HCT116 (cell line): ENCODE measurements around the gene TUBA4B. TPM values are rescaled to one million over a fixed set of nuclear protein-coding genes. Genes with fewer than 3 reads are reported as not detected.
A peak's percentile ranks its signal among the peaks of the same experiment; 100 is the strongest.

Source experiments
- ATAC-seq: fragments of 200-7000 bp; cut with Tn5 transposase; 2 replicates; pipeline ENCODE4 v1.9.1; 2020; ENCODE audit warnings: mild to moderate bottlenecking, moderate library complexity
- BruUV-seq: library from RNA; stranded (reverse); fragments of 400-500 nt; replicated peaks from 2 replicates; lab custom pipeline; 2021; lab: Mats Ljungman, UMichigan
- CTCF ChIA-PET: fragments of 300-600 bp; sonication (Branson Sonifier 250); formaldehyde crosslinking; loops from one replicate; lab custom pipeline; 2021; ENCODE audit warnings: antibody characterized with exemption; lab: Charles Lee
- POLR2A ChIA-PET: fragments of 300-600, 350-600 bp; sonication (Branson Sonifier 250); formaldehyde crosslinking; loops from one replicate; lab custom pipeline; 2021; ENCODE audit warnings: antibody characterized with exemption; lab: Charles Lee
- RAD21 ChIA-PET, 2 experiments: fragments of 300-600 bp; sonication (Branson Sonifier 250); formaldehyde crosslinking; loops; one replicate each; lab custom pipeline; 2023; ENCODE audit warnings: low total read pairs in 2 of 2; ENCODE audit not compliant: uncharacterized antibody in 2 of 2, unreplicated experiment in 2 of 2, low non-redundant PET in 1 of 2; lab: Charles Lee
- DNase-seq: peaks from one replicate; pipeline ENCODE4 v3.0.0-alpha.2; 2010; ENCODE audit warnings: low read depth, low spot score
- H2AFZ ChIP-seq: fragments of 200-600 bp; shearing (Covaris generic), sonication (generic); 2 replicates; pipeline ENCODE4 v1.6.1; 2017; ENCODE audit warnings: low read depth, mixed run types, mixed read lengths, antibody characterized with exemption, low read length; ENCODE audit not compliant: poor library complexity, severe bottlenecking
- H3K27ac ChIP-seq: 2 replicates; pipeline ENCODE4 v1.5.1; 2012; ENCODE audit warnings: low read depth, low read length
- H3K27me3 ChIP-seq: fragments of 200-600 bp; sonication (generic); 2 replicates; pipeline ENCODE4 v1.6.1; 2016; ENCODE audit warnings: mixed run types, low read length, mixed read lengths; ENCODE audit not compliant: insufficient read depth
- H3K36me3 ChIP-seq, 2 experiments: fragments of 200-500 bp in 1 of 2; fragments of 200-600 bp in 1 of 2; sonication (Bioruptor generic) in 1 of 2; sonication (generic) in 1 of 2; 2 replicates each; pipeline versions ENCODE4 v1.5.1 to v1.6.1; 2014 to 2016; ENCODE audit warnings: low read length in 2 of 2, inconsistent platforms in 1 of 2, mixed read lengths in 1 of 2, mixed run types in 1 of 2; ENCODE audit not compliant: insufficient read depth in 2 of 2, control insufficient read depth in 1 of 2
- H3K4me1 ChIP-seq, 2 experiments: fragments of 200-600 bp in 1 of 2; sonication (generic) in 1 of 2; 2 replicates each; pipeline versions ENCODE4 v1.5.1 to v1.6.1; 2012 to 2017; ENCODE audit warnings: low read length in 2 of 2, inconsistent platforms in 1 of 2, mild to moderate bottlenecking in 1 of 2, mixed read lengths in 1 of 2, mixed run types in 1 of 2, moderate library complexity in 1 of 2; ENCODE audit not compliant: insufficient read depth in 2 of 2, control insufficient read depth in 1 of 2
- H3K4me2 ChIP-seq: fragments of 200-600 bp; sonication (generic); 2 replicates; pipeline ENCODE4 v1.6.1; 2017; ENCODE audit warnings: mixed run types, low read length, mixed read lengths
- H3K4me3 ChIP-seq, 2 experiments: fragments of 200-600 bp in 1 of 2; sonication (generic) in 1 of 2; replicated peaks in 1 of 2; 2 replicates each; pipeline ENCODE4 v1.5.1; 2011 to 2016; ENCODE audit warnings: low read length in 2 of 2, control low read depth in 1 of 2, low read depth in 1 of 2, mild to moderate bottlenecking in 1 of 2, mixed read lengths in 1 of 2, mixed run types in 1 of 2
- H3K79me2 ChIP-seq: fragments of 200-600 bp; sonication (generic); 2 replicates; pipeline ENCODE4 v1.6.1; 2017; ENCODE audit warnings: mild to moderate bottlenecking, mixed run types, low read length, moderate library complexity, mixed read lengths; ENCODE audit not compliant: insufficient read depth
- H3K9ac ChIP-seq: fragments of 200-600 bp; sonication (generic); 2 replicates; pipeline ENCODE4 v1.6.1; 2016; ENCODE audit warnings: low read length, mixed read lengths
- H3K9me2 ChIP-seq: fragments of 200-600 bp; sonication (generic), shearing (Covaris generic); 2 replicates; pipeline ENCODE4 v1.6.1; 2017; ENCODE audit warnings: mixed run types, mild to moderate bottlenecking, moderate library complexity; ENCODE audit not compliant: insufficient read depth
- H3K9me3 ChIP-seq, 2 experiments: fragments of 200-500 bp in 1 of 2; fragments of 200-600 bp in 1 of 2; sonication (Bioruptor generic) in 1 of 2; sonication (generic) in 1 of 2; 2 replicates each; pipeline ENCODE4 v1.6.1; 2014 to 2017; ENCODE audit warnings: low read length in 2 of 2, mixed read lengths in 2 of 2, inconsistent platforms in 1 of 2, low read depth in 1 of 2, mild to moderate bottlenecking in 1 of 2, mixed run types in 1 of 2, moderate library complexity in 1 of 2; ENCODE audit not compliant: control insufficient read depth in 1 of 2, insufficient read depth in 1 of 2
- H4K20me1 ChIP-seq: fragments of 200-600 bp; sonication (generic), shearing (Covaris generic); 2 replicates; pipeline ENCODE4 v1.6.1; 2017; ENCODE audit warnings: mixed run types, mild to moderate bottlenecking, moderate library complexity; ENCODE audit not compliant: insufficient read depth
- EZH2phosphoT487 ChIP-seq: fragments of 200-600 bp; IDR thresholded peaks from 2 replicates; pipeline ENCODE4 v1.6.1; 2018; ENCODE audit warnings: antibody characterized with exemption, borderline replicate concordance
- JUND ChIP-seq: IDR thresholded peaks from 2 replicates; pipeline ENCODE4 v1.6.1; 2012
- POLR2A ChIP-seq: IDR thresholded peaks from 2 replicates; pipeline ENCODE4 v1.7.0; 2011; ENCODE audit warnings: borderline replicate concordance; ENCODE audit not compliant: insufficient read depth, insufficient read length; ENCODE audit errors: extremely low read depth
- POLR2AphosphoS5 ChIP-seq: IDR thresholded peaks from 2 replicates; pipeline ENCODE4 v1.6.1; 2011; ENCODE audit warnings: mild to moderate bottlenecking, low read depth, low read length, moderate library complexity
- SIN3A ChIP-seq: IDR thresholded peaks from 2 replicates; pipeline ENCODE4 v1.6.1; 2012; ENCODE audit warnings: low read depth
- SP1 ChIP-seq: IDR thresholded peaks from 2 replicates; pipeline ENCODE4 v1.6.1; 2012; ENCODE audit warnings: low read depth
- ZFX ChIP-seq: fragments of 450-650 bp; IDR thresholded peaks from 2 replicates; pipeline ENCODE4 v1.6.1; 2017
- intact Hi-C: fragments of 100-400 bp; cut with micrococcal nuclease; formaldehyde crosslinking; loops from 2 replicates; pipeline ENCODE4 v1.10.0; 2022
- total RNA-seq: library from RNA; stranded (reverse); gene quantifications from one replicate; pipeline ENCODE4 v1.2.1, GENCODE V29; 2021; ENCODE audit not compliant: unreplicated experiment
- TF ChIP-seq, protein P1 (sequence below), 3 experiments: fragments of 200-600 bp in 1 of 3; sonication (generic) in 1 of 3; IDR thresholded peaks in 2 of 3; conservative IDR thresholded peaks in 1 of 3; 2 replicates each; pipeline ENCODE4 v1.5.1; 2012 to 2017; ENCODE audit warnings: low read depth in 2 of 3, low read length in 2 of 3, antibody characterized with exemption in 1 of 3, borderline replicate concordance in 1 of 3, control low read depth in 1 of 3, mild to moderate bottlenecking in 1 of 3, mixed read lengths in 1 of 3, mixed run types in 1 of 3, moderate library complexity in 1 of 3; ENCODE audit not compliant: insufficient read depth in 1 of 3
- TF ChIP-seq, protein P2 (sequence below): IDR thresholded peaks from 2 replicates; pipeline ENCODE4 v1.6.1; 2011; ENCODE audit warnings: mild to moderate bottlenecking, low read length, moderate library complexity; ENCODE audit not compliant: insufficient replicate concordance; ENCODE audit errors: extremely low read depth

The TUBA4B gene
- total RNA-seq, 1 experiment from 2014 or later, result not detected

DNA sequence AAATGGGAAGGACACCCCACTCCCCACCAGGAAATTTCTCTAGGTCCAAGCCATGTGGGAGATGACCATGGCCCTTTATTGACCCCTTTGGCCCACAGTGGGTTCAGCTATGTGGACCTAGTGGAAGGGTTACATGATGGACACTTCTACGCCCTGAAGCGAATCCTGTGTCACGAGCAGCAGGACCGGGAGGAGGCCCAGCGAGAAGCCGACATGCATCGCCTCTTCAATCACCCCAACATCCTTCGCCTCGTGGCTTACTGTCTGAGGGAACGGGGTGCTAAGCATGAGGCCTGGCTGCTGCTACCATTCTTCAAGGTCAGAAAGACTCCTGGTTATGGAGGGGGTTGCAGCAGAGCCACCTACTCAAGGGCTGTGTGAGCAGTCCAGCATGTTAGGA is 6.5 kb upstream of the TUBA4B start:
- ChIA-PET POLR2A (interaction anchor here (2.5 kb wide), 1 partner anchor 18 kb away, joined by 7 read pairs; the partner anchor contains the start of genes ANKZF1 and ATG9A), CTCF (interaction anchor here (1.0 to 2.6 kb wide), 3 partner anchors 33 to 349 kb away, joined by 3 to 19 read pairs (median 3); partner anchors contain the start of gene DNAJB2), RAD21 (no interaction called here)
- H3K36me3 ChIP-seq, result peaks cover 3 to 5% of the 10 kb centered on the region in 2 experiments; a peak in 2 of 4 replicates
- intact Hi-C loops, result no loop called here
- H3K9me3 ChIP-seq, result no peaks in the 10 kb centered on the region
- peaks cover 17% of the 10 kb centered on the region; the same call in 1 of the 2 replicates for H3K79me2 ChIP-seq
- no peak overlapping the region for H3K27ac ChIP-seq
- no peak for ATAC-seq
- no TSS peak for BruUV-seq
- H3K4me3 ChIP-seq, result peak overlapping the region; percentile 80 to 96
- H4K20me1 ChIP-seq, result no peaks in the 10 kb centered on the region
- TF ChIP-seq, protein P1, sequence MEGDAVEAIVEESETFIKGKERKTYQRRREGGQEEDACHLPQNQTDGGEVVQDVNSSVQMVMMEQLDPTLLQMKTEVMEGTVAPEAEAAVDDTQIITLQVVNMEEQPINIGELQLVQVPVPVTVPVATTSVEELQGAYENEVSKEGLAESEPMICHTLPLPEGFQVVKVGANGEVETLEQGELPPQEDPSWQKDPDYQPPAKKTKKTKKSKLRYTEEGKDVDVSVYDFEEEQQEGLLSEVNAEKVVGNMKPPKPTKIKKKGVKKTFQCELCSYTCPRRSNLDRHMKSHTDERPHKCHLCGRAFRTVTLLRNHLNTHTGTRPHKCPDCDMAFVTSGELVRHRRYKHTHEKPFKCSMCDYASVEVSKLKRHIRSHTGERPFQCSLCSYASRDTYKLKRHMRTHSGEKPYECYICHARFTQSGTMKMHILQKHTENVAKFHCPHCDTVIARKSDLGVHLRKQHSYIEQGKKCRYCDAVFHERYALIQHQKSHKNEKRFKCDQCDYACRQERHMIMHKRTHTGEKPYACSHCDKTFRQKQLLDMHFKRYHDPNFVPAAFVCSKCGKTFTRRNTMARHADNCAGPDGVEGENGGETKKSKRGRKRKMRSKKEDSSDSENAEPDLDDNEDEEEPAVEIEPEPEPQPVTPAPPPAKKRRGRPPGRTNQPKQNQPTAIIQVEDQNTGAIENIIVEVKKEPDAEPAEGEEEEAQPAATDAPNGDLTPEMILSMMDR (IDR thresholded peaks at IDR 0.05 in 2 of 3, conservative IDR thresholded peaks at IDR 0.05 in 1 of 3; ENCODE audit: borderline replicate concordance in 1 of 3, insufficient read depth in 1 of 3, low read depth in 2 of 3, low read length in 2 of 3), result no peak
- TF ChIP-seq ZFX (no peak), EZH2phosphoT487 (no peak), SIN3A (no peak), SP1 (no peak), POLR2AphosphoS5 (no peak), POLR2A (no peak), JUND (no peak)
- TF ChIP-seq, protein P2, sequence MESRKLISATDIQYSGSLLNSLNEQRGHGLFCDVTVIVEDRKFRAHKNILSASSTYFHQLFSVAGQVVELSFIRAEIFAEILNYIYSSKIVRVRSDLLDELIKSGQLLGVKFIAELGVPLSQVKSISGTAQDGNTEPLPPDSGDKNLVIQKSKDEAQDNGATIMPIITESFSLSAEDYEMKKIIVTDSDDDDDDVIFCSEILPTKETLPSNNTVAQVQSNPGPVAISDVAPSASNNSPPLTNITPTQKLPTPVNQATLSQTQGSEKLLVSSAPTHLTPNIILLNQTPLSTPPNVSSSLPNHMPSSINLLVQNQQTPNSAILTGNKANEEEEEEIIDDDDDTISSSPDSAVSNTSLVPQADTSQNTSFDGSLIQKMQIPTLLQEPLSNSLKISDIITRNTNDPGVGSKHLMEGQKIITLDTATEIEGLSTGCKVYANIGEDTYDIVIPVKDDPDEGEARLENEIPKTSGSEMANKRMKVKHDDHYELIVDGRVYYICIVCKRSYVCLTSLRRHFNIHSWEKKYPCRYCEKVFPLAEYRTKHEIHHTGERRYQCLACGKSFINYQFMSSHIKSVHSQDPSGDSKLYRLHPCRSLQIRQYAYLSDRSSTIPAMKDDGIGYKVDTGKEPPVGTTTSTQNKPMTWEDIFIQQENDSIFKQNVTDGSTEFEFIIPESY, result no peak
- TF ChIP-seq, all 23 proteins: peak for 0
- H3K9ac ChIP-seq, result peak overlapping the region; percentile 82; the same call in 1 of the 2 replicates
- H3K4me1 ChIP-seq, result peaks cover 29 to 44% of the 10 kb centered on the region in 2 experiments
- no peaks in the 10 kb centered on the region for H3K27me3 ChIP-seq
- no peaks in the 10 kb centered on the region for H3K9me2 ChIP-seq
- DNase-seq, result no peak
- H3K4me2 ChIP-seq, result peak overlapping the region; percentile 87
- H2AFZ ChIP-seq, result no peak overlapping the region
